Hematopoietic multipotent progenitor cell treated with erythropoietin and hydrocortisone succinate and interleukin-3 and kit ligand, for 17 days (in vitro differentiated cells): ENCODE data around the gene CAPN12.

Source experiments
- DNase-seq: peaks from one replicate; pipeline ENCODE4 v3.0.0-alpha.2; 2015; ENCODE audit warnings: low spot score

Gene CAPN12

DNA sequence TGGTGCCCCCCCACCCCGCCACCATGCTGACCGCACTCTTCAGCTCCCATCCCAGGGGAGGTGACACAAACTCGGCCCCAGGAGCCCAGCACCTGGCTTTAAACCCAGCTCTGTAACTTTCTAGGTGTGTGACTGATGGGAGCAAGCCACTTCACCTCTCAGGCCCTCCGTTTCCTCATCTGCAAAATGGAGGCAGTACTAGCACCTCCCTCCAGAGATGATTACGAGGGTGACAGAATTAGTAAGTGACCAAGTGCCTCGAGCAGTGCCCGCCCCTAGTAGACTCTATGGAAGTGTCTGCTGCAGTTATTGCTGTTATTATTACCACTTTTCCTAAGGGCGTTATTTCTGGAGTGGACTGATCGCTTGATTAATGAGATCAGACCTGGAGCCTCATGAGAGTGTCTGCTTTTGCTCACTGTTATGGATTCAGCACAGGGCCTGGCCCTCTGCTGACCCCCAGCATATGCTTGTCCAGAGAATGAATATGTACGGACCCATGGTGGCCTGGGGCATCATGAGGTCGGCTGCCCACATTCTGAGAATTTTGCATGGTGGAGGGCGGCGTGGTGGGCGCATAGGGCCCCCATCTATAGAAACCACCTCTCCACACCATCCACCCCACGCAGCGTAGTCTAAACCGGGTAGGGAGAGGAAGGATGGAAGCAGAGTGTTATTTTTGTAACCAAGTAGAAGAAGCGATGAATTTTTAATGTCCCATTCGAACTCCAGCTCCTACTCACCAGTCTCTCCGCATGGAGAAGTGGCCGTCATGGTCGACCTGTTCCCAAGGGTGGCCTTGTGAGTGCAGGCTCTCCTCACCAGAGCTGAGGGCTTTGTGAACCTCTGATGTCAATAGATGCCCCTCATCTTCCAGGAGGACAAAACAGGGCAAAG is 48.2 kb downstream of the CAPN12 start:
- no peak for DNase-seq

GRCh38 chr19:38695317-38695683 is 49.0 kb downstream of the CAPN12 start:
- DNase-seq = no peak

- no peak for DNase-seq
Measured at GRCh38 chr19:38693380-38694223, 50.7 kb downstream of the CAPN12 start.

DNA sequence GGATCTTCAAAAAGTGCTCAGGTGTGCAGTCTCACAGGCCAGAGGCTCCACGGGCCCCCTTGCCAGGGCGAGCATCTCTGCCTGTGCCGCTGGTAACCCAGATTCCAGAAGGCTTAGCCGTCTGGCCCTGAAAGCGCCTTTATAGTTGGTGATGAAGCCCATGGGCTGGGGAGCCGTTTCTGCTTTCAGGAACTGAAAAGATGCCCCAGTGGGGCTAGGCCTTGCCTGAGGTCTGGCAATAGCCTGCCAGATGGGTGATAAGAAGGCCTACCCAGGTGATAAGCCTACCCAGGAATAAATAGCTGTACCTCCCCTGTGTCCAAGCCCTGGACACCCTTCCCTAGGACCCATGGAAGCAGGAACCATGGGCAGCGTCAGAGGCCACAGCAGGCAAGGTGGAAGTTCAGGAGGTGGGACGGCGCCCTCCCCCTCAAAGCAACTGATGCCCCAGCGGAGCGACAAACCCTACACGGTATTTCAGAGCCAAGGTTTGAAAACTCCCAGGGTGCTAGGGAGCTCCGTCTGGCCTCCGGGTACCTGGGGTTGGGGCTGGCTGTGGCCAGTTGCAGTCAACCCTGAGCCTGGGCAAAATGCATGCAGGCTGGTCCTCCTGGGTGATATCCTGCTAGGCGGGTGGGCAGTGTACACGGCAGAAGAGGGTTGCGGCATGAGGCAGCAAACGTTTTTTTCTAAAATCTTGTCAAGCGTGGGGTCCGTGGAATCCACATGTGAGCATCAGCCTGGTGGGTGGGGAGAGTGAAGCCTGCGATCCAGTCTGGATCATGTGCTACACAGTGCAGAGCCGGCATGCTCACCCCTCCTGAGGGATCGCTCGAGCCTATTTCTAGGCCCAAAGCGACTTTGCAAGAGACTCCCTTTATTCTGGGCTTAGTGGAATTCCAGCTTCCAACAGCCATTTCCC is 51.6 kb downstream of the CAPN12 start:
- no peak for DNase-seq

DNA sequence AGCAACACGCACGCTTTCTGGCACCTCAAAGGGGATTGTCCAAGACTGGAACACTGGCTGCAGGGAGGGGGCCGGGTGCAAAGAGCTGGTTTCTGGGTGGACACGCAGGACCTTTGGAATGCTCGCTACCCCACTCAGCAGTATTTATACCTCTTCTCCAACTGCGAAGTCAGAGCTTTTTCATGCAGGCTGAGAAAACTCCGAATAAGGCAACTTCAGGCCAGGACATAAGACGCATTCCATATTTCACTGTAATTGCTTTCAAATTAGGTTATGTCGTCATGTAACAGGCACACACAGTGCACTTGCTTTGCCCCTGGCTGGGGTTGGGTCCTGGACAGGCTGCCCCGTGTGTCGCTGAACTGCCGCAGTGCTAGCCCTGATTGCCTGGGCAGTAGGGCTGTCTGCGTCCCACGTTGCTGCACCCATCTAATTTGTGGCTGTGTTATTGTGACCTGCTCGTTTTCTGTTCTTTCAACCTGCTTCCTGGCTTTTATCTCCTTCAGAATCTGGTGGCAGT is 52.3 kb downstream of the CAPN12 start:
- DNase-seq = no peak

DNA sequence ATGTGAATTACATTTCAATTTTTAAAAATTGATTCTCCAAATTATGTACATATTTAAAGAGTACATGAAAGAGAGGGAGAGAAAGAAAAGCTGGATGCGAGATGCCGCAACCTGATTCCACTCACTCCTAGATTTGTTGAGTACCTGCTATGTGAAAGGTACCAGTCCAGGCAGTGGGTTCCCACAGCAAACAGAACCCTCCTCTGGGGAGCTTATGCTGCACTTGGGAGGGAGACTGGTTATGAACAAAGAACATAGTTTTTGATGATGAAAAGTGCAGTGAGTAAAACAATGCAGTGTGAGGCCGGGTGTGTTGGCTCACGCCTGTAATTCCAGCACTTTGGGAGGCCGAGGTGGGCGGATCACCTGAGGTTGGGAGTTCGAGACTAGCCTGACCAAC is 53.4 kb downstream of the CAPN12 start:
- no peak for DNase-seq

DNA sequence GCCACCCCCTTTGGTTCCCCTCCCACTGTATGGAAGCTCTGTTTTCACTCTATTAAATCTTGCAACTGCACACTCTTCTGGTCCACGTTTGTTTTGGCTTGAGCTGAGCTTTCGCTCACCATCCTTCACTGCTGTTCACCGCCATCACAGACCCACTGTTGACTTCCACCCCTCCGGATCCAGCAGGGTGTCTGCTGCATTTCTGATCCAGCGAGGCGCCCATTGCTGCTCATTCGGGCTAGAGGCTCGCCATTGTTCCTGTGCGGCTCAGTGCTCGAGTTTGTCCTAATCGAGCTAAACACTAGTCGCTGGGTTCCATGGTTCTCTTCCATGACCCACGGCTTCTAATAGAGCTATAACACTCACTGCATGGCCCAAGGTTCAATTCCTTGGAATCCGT is 54.1 kb downstream of the CAPN12 start:
- DNase-seq = no peak

DNA sequence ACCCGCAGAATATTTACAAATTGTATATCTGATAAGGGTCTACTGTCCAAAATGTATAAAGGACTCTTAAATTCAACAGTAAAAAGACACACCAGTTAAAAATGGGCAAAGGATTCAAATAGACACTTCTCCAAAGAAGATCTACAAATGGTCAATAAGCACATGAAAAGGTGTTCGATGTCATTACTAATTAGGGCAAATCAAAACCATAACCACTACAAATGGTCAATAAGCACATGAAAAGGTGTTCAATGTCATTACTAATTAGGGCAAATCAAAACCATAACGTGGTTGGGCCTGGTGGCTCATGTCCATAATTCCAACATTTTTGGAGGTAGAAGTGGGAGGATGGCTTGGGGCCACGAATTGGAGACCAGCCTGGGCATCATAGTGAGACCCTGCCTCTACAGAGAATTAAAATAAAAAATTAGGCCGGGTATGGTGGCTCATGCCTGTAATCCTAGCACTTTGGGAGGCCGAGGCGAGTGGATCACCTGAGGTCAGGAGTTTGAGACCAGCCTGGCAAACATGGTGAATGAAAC is 56.4 kb downstream of the CAPN12 start:
- DNase-seq = no peak

- no peak for DNase-seq
Measured at GRCh38 chr19:38686530-38686888, 57.8 kb downstream of the CAPN12 start.

- DNase-seq = peak; percentile 37
Measured at GRCh38 chr19:38685666-38686529, 58.4 kb downstream of the CAPN12 start.

DNA sequence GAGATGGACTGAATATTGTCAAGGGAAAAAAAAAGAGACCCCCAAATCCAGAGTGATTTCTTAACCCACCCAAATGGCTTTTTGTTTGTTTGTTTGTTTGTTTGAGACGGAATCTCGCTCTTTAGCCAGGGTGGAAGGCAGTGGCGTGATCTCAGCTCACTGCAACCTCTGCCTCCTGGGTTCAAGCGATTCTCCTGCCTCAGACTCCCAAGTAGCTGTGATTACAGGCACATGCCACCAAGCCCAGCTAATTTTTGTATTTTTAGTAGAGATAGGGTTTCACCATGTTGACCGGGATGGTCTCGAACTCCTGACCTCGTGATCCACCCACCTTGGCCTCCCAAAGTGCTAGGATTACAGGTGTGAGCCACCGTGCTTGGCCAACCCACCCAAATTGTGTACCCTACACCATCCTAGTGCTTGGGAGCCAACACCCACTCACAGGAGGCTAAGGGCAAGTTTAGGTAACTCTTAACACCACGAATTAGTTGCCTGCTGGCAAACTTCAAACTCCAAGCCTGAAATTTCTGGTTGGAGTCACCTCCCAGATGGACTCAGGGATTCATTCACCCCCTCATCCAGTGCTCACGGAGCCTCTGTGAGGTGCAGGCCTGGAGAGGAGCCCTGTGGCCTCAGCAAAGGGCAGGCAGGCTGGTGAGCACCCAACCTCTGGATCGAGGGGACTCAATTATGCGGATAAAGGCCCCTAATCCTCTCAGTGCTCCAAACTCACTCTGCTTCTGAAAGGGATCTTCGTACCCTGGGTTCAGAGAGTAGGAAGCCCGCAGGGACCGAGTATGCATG is 59.2 kb downstream of the CAPN12 start:
- DNase-seq = no peak

GRCh38 chr19:38684078-38684861 is 60.0 kb downstream of the CAPN12 start:
- peak; percentile 38 for DNase-seq

- peak; percentile 81 for DNase-seq
Measured at GRCh38 chr19:38683393-38684077, 60.7 kb downstream of the CAPN12 start.

- DNase-seq = no peak
Measured at GRCh38 chr19:38682872-38683392, 61.3 kb downstream of the CAPN12 start.

- no peak for DNase-seq
Measured at GRCh38 chr19:38682195-38682867, 61.9 kb downstream of the CAPN12 start.
